H9 (cell line): ENCODE results near the gene DCPS. TPM values are rescaled to one million over a fixed set of nuclear protein-coding genes. Genes with fewer than 3 reads are reported as not detected.

Source experiments
- DNase-seq: peaks from one replicate; pipeline ENCODE4 v3.0.0-alpha.2; 2017
- H2AFZ ChIP-seq: one replicate; pipeline ENCODE4 v1.6.1; 2013; ENCODE audit warnings: mild to moderate bottlenecking, low read length, control low read depth, moderate library complexity
- H2AK5ac ChIP-seq: 2 replicates; pipeline ENCODE4 v1.6.1; 2013; ENCODE audit warnings: low read length, control low read depth, mixed read lengths; ENCODE audit not compliant: insufficient read length
- H2BK120ac ChIP-seq: one replicate; pipeline ENCODE4 v1.6.1; 2013; ENCODE audit warnings: low read depth, mild to moderate bottlenecking, low read length, control low read depth, inconsistent platforms; ENCODE audit not compliant: poor library complexity, severe bottlenecking
- H2BK12ac ChIP-seq: 2 replicates; pipeline ENCODE4 v1.6.1; 2013; ENCODE audit warnings: low read length, control low read depth, mixed read lengths, low read depth; ENCODE audit not compliant: insufficient read length
- H2BK15ac ChIP-seq: 2 replicates; pipeline ENCODE4 v1.6.1; 2013; ENCODE audit warnings: low read depth, low read length, control low read depth
- H2BK20ac ChIP-seq: one replicate; pipeline ENCODE4 v1.6.1; 2013; ENCODE audit warnings: low read depth, mild to moderate bottlenecking, low read length, control low read depth, inconsistent platforms; ENCODE audit not compliant: poor library complexity, severe bottlenecking
- H2BK5ac ChIP-seq: 2 replicates; pipeline ENCODE4 v1.6.1; 2013; ENCODE audit warnings: low read length, control low read depth, mixed read lengths; ENCODE audit not compliant: insufficient read length
- H3K14ac ChIP-seq: 2 replicates; pipeline ENCODE4 v1.6.1; 2013; ENCODE audit warnings: low read length, control low read depth; ENCODE audit not compliant: insufficient read depth
- H3K18ac ChIP-seq: 2 replicates; pipeline ENCODE4 v1.6.1; 2013; ENCODE audit warnings: low read depth, mild to moderate bottlenecking, mixed read lengths, low read length, control low read depth; ENCODE audit not compliant: insufficient read length
- H3K23ac ChIP-seq: 2 replicates; pipeline ENCODE4 v1.6.1; 2013; ENCODE audit warnings: low read length, control low read depth, mixed read lengths, low read depth; ENCODE audit not compliant: insufficient read length
- H3K23me2 ChIP-seq: 2 replicates; pipeline ENCODE4 v1.6.1; 2013; ENCODE audit warnings: low read depth, mild to moderate bottlenecking, mixed read lengths, low read length, control low read depth; ENCODE audit not compliant: insufficient read length, poor library complexity, severe bottlenecking
- H3K27ac ChIP-seq: 2 replicates; pipeline ENCODE4 v1.5.1; 2013; ENCODE audit warnings: low read length, control low read depth, mixed read lengths, low read depth; ENCODE audit not compliant: insufficient read length
- H3K27me3 ChIP-seq: 2 replicates; pipeline ENCODE4 v1.6.1; 2013; ENCODE audit warnings: low read length, control low read depth, inconsistent platforms; ENCODE audit not compliant: insufficient read depth
- H3K4ac ChIP-seq: 2 replicates; pipeline ENCODE4 v1.6.1; 2013; ENCODE audit warnings: low read depth, mild to moderate bottlenecking, control low read depth, inconsistent platforms, low read length, moderate library complexity
- H3K4me1 ChIP-seq: 2 replicates; pipeline ENCODE4 v1.6.1; 2013; ENCODE audit warnings: low read length, control low read depth, inconsistent platforms; ENCODE audit not compliant: insufficient read depth
- H3K4me2 ChIP-seq: 2 replicates; pipeline ENCODE4 v1.6.1; 2013; ENCODE audit warnings: low read length, control low read depth, mixed read lengths; ENCODE audit not compliant: insufficient read length, insufficient read depth
- H3K56ac ChIP-seq: 2 replicates; pipeline ENCODE4 v1.6.1; 2013; ENCODE audit warnings: low read depth, mild to moderate bottlenecking, mixed read lengths, low read length, control low read depth; ENCODE audit not compliant: insufficient read length
- H3K79me1 ChIP-seq: 2 replicates; pipeline ENCODE4 v1.6.1; 2013; ENCODE audit warnings: low read depth, mild to moderate bottlenecking, moderate library complexity, low read length, control low read depth, inconsistent platforms; ENCODE audit not compliant: insufficient read depth, poor library complexity, severe bottlenecking
- H3K79me2 ChIP-seq: 2 replicates; pipeline ENCODE4 v1.6.1; 2013; ENCODE audit warnings: low read length, control low read depth, inconsistent platforms; ENCODE audit not compliant: insufficient read depth
- H3K9ac ChIP-seq: 2 replicates; pipeline ENCODE4 v1.6.1; 2013; ENCODE audit warnings: low read length, control low read depth, mixed read lengths; ENCODE audit not compliant: insufficient read length; ENCODE audit errors: extremely low read depth
- H3K9me3 ChIP-seq: one replicate; pipeline ENCODE4 v1.6.1; 2013; ENCODE audit warnings: low read depth, low read length, inconsistent platforms; ENCODE audit not compliant: control insufficient read depth
- H3T11ph ChIP-seq: one replicate; pipeline ENCODE4 v1.6.1; 2013; ENCODE audit warnings: mild to moderate bottlenecking, low read length, control low read depth, inconsistent platforms
- H4K20me1 ChIP-seq: one replicate; pipeline ENCODE4 v1.6.1; 2013; ENCODE audit not compliant: control insufficient read depth, insufficient read length, insufficient read depth
- H4K5ac ChIP-seq: 2 replicates; pipeline ENCODE4 v1.6.1; 2013; ENCODE audit warnings: low read depth, mild to moderate bottlenecking, mixed read lengths, low read length, control low read depth; ENCODE audit not compliant: insufficient read length
- H4K8ac ChIP-seq: replicated peaks from 2 replicates; pipeline ENCODE4 v1.6.1; 2013; ENCODE audit warnings: low read length, control low read depth, mixed read lengths, low read depth; ENCODE audit not compliant: insufficient read length
- H4K91ac ChIP-seq: 2 replicates; pipeline ENCODE4 v1.6.1; 2013; ENCODE audit warnings: low read depth, mild to moderate bottlenecking, moderate library complexity, mixed read lengths, low read length, control low read depth; ENCODE audit not compliant: insufficient read length
- H3K27ac Mint-ChIP-seq, 3 experiments: 2 replicates in 2 of 3; 3 replicates in 1 of 3; pipeline ENCODE4 v1.8.0; 2020 to 2021; ENCODE audit warnings: mixed read lengths in 3 of 3, mild to moderate bottlenecking in 1 of 3, moderate library complexity in 1 of 3
- H3K27me3 Mint-ChIP-seq: 2 replicates; pipeline ENCODE4 v1.8.0; 2021; ENCODE audit warnings: low read depth, mild to moderate bottlenecking, moderate library complexity, mixed read lengths
- H3K36me3 Mint-ChIP-seq, 3 experiments: 2 replicates in 2 of 3; 3 replicates in 1 of 3; pipeline ENCODE4 v1.8.0; 2020 to 2021; ENCODE audit warnings: low read depth in 3 of 3, mixed read lengths in 3 of 3; ENCODE audit not compliant: insufficient read depth in 1 of 3
- H3K4me1 Mint-ChIP-seq, 2 experiments: 2 replicates each; pipeline ENCODE4 v1.8.0; 2020; ENCODE audit warnings: mixed read lengths in 2 of 2
- H3K4me3 Mint-ChIP-seq, 2 experiments: 2 replicates in 1 of 2; 3 replicates in 1 of 2; pipeline ENCODE4 v1.8.0; 2020 to 2021; ENCODE audit warnings: mild to moderate bottlenecking in 2 of 2, mixed read lengths in 2 of 2, moderate library complexity in 1 of 2
- H3K9me3 Mint-ChIP-seq, 2 experiments: 2 replicates in 1 of 2; 3 replicates in 1 of 2; pipeline ENCODE4 v1.8.0; 2020; ENCODE audit warnings: mild to moderate bottlenecking in 2 of 2, mixed read lengths in 2 of 2, moderate library complexity in 1 of 2
- WGBS: extraction: QIAGEN DNeasy Blood & Tissue Kit; methylation state at CpG from one replicate; pipeline ENCODE4 v1.1.7; 2013; ENCODE audit warnings: missing lambda C conversion rate, low lambda C conversion rate, mixed read lengths; ENCODE audit not compliant: insufficient read length; ENCODE audit errors: extremely low coverage; 5-methylcytosine and 5-hydroxymethylcytosine counted together
- total RNA-seq: library from RNA; stranded (reverse); gene quantifications from 2 replicates; pipeline ENCODE4 v1.2.1, GENCODE V29; 2021
- TF ChIP-seq, protein P1 (sequence below): fragments of 200-600 bp; sonication (generic); conservative IDR thresholded peaks from 3 replicates; pipeline ENCODE4 v1.8.0; 2021; ENCODE audit warnings: antibody characterized with exemption, mild to moderate bottlenecking

Gene DCPS
- total RNA-seq, 1 experiment from 2014 or later = 27.7 TPM

DNA sequence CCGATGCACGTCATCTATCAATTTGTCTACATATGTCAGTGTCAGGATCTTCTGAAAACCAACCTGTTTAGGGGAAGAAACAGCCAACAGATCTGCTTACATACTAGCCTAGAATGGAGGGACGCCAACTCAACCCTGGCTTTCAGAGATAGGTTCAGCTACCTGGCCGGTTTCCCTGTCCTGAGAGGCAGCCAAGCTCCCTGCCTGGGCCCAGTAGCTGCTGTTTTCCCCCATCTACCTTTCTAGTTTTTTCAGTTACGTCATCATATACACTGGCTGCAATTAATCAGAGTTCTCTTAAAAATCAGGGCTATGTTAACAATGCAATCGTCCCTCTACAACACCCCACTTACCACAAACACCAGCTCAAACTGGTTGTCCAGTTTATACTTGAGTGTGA is 36.2 kb upstream of the DCPS start:
- no peak overlapping the region for H2BK20ac ChIP-seq
- H3K9me3 ChIP-seq = no peaks in the 10 kb centered on the region
- no peak overlapping the region for H4K5ac ChIP-seq
- DNase-seq = no peak
- peaks cover 8% of the 10 kb centered on the region; the same call in 1 of the 2 replicates for H3K79me2 ChIP-seq
- H3K4me1 ChIP-seq = no peaks in the 10 kb centered on the region; the same call in 1 of the 2 replicates
- no peak overlapping the region for H2BK15ac ChIP-seq
- H3K27me3 ChIP-seq = no peaks in the 10 kb centered on the region
- H2BK120ac ChIP-seq = no peak overlapping the region
- H3K23ac ChIP-seq = no peak overlapping the region
- H3K79me1 ChIP-seq = peaks cover 4% of the 10 kb centered on the region
- Mint-ChIP-seq H3K27ac (peak overlapping the region; percentile 99 to 100 (median 100); a peak in 6 of 7 replicates), H3K4me1 (peaks cover 13% of the 10 kb centered on the region in 2 experiments), H3K9me3 (no peaks in the 10 kb centered on the region), H3K27me3 (peaks cover 2% of the 10 kb centered on the region; the same call in 1 of the 2 replicates), H3K4me3 (peak overlapping the region; percentile 93 to 96), H3K36me3 (peaks cover 42 to 66% (median 64%) of the 10 kb centered on the region in 3 experiments)
- peak overlapping the region; percentile 99 for H3K9ac ChIP-seq
- H3K18ac ChIP-seq = no peak overlapping the region
- H2BK5ac ChIP-seq = no peak overlapping the region
- peak overlapping the region; percentile 83 for H3K4me2 ChIP-seq
- TF ChIP-seq, protein P1, sequence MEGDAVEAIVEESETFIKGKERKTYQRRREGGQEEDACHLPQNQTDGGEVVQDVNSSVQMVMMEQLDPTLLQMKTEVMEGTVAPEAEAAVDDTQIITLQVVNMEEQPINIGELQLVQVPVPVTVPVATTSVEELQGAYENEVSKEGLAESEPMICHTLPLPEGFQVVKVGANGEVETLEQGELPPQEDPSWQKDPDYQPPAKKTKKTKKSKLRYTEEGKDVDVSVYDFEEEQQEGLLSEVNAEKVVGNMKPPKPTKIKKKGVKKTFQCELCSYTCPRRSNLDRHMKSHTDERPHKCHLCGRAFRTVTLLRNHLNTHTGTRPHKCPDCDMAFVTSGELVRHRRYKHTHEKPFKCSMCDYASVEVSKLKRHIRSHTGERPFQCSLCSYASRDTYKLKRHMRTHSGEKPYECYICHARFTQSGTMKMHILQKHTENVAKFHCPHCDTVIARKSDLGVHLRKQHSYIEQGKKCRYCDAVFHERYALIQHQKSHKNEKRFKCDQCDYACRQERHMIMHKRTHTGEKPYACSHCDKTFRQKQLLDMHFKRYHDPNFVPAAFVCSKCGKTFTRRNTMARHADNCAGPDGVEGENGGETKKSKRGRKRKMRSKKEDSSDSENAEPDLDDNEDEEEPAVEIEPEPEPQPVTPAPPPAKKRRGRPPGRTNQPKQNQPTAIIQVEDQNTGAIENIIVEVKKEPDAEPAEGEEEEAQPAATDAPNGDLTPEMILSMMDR = no peak
- H3K27ac ChIP-seq = no peak overlapping the region
- H2AFZ ChIP-seq = no peak overlapping the region
- H4K91ac ChIP-seq = no peak overlapping the region
- WGBS = no CpG with 5 or more reads among the region's 6 CpGs
- H2BK12ac ChIP-seq = no peak overlapping the region
- H2AK5ac ChIP-seq = no peak overlapping the region
- no peak overlapping the region for H4K8ac ChIP-seq
- H3T11ph ChIP-seq = no peak overlapping the region
- no peak overlapping the region for H3K14ac ChIP-seq
- no peak overlapping the region for H3K56ac ChIP-seq
- no peak overlapping the region for H3K4ac ChIP-seq
- peaks cover 7% of the 10 kb centered on the region for H3K23me2 ChIP-seq
- no peaks in the 10 kb centered on the region for H4K20me1 ChIP-seq
